Measurements from ENCODE around the gene GNAO1.

Gene GNAO1

GRCh38 chr16:56247808-56248207 lies 56.5 kb downstream of the GNAO1 start:
- H3K4me3 ChIP-seq (ENCODE audit: low read depth, low read length), result no peak overlapping the region
- no peak for TF ChIP-seq CTCF (IDR thresholded peaks at IDR 0.05; ENCODE audit: low read depth, low read length, missing control alignments)
- in situ Hi-C loops (cut with HindIII; ENCODE audit: low sequenced_read_pairs), result no loop called here
- DNase-seq (ENCODE audit: low read depth), result no peak

- DNase-seq (ENCODE audit: low read depth), result no peak
- no peak overlapping the region for H3K4me3 ChIP-seq (ENCODE audit: low read depth, low read length)
- in situ Hi-C loops (cut with HindIII; ENCODE audit: low sequenced_read_pairs), result no loop called here
- TF ChIP-seq CTCF (IDR thresholded peaks at IDR 0.05; ENCODE audit: low read depth, low read length, missing control alignments), result no peak
Observed at GRCh38 chr16:56252835-56253234, 61.5 kb downstream of the GNAO1 start.

GRCh38 chr16:56255904-56256303 lies 64.6 kb downstream of the GNAO1 start:
- no peak for TF ChIP-seq CTCF (IDR thresholded peaks at IDR 0.05; ENCODE audit: low read depth, low read length, missing control alignments)
- DNase-seq (ENCODE audit: low read depth), result no peak
- no peak overlapping the region for H3K4me3 ChIP-seq (ENCODE audit: low read depth, low read length)
- in situ Hi-C loops (cut with HindIII; ENCODE audit: low sequenced_read_pairs), result no loop called here

GRCh38 chr16:56257239-56257638 lies 66.0 kb downstream of the GNAO1 start:
- in situ Hi-C loops (cut with HindIII; ENCODE audit: low sequenced_read_pairs), result no loop called here
- H3K4me3 ChIP-seq (ENCODE audit: low read depth, low read length), result no peak overlapping the region
- DNase-seq (ENCODE audit: low read depth), result no peak
- no peak for TF ChIP-seq CTCF (IDR thresholded peaks at IDR 0.05; ENCODE audit: low read depth, low read length, missing control alignments)

- no peak for DNase-seq (ENCODE audit: low read depth)
- TF ChIP-seq CTCF (IDR thresholded peaks at IDR 0.05; ENCODE audit: low read depth, low read length, missing control alignments), result no peak
- in situ Hi-C loops (cut with HindIII; ENCODE audit: low sequenced_read_pairs), result no loop called here
- no peak overlapping the region for H3K4me3 ChIP-seq (ENCODE audit: low read depth, low read length)
Observed at GRCh38 chr16:56257666-56258342, 66.5 kb downstream of the GNAO1 start.

- TF ChIP-seq CTCF (IDR thresholded peaks at IDR 0.05; ENCODE audit: low read depth, low read length, missing control alignments), result no peak
- no peak overlapping the region for H3K4me3 ChIP-seq (ENCODE audit: low read depth, low read length)
- in situ Hi-C loops (cut with HindIII; ENCODE audit: low sequenced_read_pairs), result no loop called here
- no peak for DNase-seq (ENCODE audit: low read depth)
Observed at GRCh38 chr16:56258508-56259424, 67.5 kb downstream of the GNAO1 start.

All from astrocyte of the cerebellum (primary cell).